Measurements from ENCODE around the gene RTN4IP1. TPM values are rescaled to one million over a fixed set of nuclear protein-coding genes. Genes with fewer than 3 reads are reported as not detected.

Gene RTN4IP1
- total and polyA plus RNA-seq, 2 of the 13 experiments (the other 11 are each of a cell fraction or from before 2014, with no cell fraction given), result 5.5 to 17.2 TPM

GRCh38 chr6:106629859-106630163 lies 513 bp upstream of the RTN4IP1 start (continued):
- no peak for TF ChIP-seq ZFP41 (CRISPR knock-in tag; IDR thresholded peaks at IDR 0.05; ENCODE audit: borderline replicate concordance)
- TF ChIP-seq, protein P1, sequence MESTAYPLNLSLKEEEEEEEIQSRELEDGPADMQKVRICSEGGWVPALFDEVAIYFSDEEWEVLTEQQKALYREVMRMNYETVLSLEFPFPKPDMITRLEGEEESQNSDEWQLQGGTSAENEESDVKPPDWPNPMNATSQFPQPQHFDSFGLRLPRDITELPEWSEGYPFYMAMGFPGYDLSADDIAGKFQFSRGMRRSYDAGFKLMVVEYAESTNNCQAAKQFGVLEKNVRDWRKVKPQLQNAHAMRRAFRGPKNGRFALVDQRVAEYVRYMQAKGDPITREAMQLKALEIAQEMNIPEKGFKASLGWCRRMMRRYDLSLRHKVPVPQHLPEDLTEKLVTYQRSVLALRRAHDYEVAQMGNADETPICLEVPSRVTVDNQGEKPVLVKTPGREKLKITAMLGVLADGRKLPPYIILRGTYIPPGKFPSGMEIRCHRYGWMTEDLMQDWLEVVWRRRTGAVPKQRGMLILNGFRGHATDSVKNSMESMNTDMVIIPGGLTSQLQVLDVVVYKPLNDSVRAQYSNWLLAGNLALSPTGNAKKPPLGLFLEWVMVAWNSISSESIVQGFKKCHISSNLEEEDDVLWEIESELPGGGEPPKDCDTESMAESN (CRISPR knock-in tag; conservative IDR thresholded peaks at IDR 0.05), result 0 out of 2 replicates have a peak, but pooled peaks have one; percentile 2
- no peak for TF ChIP-seq GPBP1L1 (CRISPR knock-in tag; IDR thresholded peaks at IDR 0.05)
- no peak for TF ChIP-seq ZEB1 (IDR thresholded peaks at IDR 0.05; ENCODE audit: insufficient replicate concordance, low read depth)
- TF ChIP-seq THYN1 (CRISPR knock-in tag; IDR thresholded peaks at IDR 0.05; ENCODE audit: borderline replicate concordance, low read depth), result no peak
- no peak for TF ChIP-seq NRL (CRISPR knock-in tag; IDR thresholded peaks at IDR 0.05; ENCODE audit: borderline replicate concordance)
- no peak for TF ChIP-seq TRIM24 (CRISPR knock-in tag; IDR thresholded peaks at IDR 0.05)
- no peak for TF ChIP-seq ADNP (CRISPR knock-in tag; IDR thresholded peaks at IDR 0.05)
- TF ChIP-seq KMT2B (CRISPR knock-in tag; IDR thresholded peaks at IDR 0.05), result no peak
- TF ChIP-seq PLRG1 (conservative IDR thresholded peaks at IDR 0.05), result no peak
- no peak for TF ChIP-seq HOXD1 (CRISPR knock-in tag; IDR thresholded peaks at IDR 0.05)
- TF ChIP-seq ZMYM3 (CRISPR knock-in tag; IDR thresholded peaks at IDR 0.05), result no peak
- no peak for TF ChIP-seq AGO1 (IDR thresholded peaks at IDR 0.05; ENCODE audit: low read depth, low read length, poor library complexity, severe bottlenecking)
- no peak for TF ChIP-seq ESRRA (CRISPR knock-in tag; IDR thresholded peaks at IDR 0.05; ENCODE audit: low read depth)
- no peak for TF ChIP-seq SSRP1 (CRISPR knock-in tag; IDR thresholded peaks at IDR 0.05)
- no peak for TF ChIP-seq ZNF790 (CRISPR knock-in tag; IDR thresholded peaks at IDR 0.05; ENCODE audit: borderline replicate concordance)
- no peak for TF ChIP-seq SOX5 (CRISPR knock-in tag; IDR thresholded peaks at IDR 0.05; ENCODE audit: borderline replicate concordance)
- 0 out of 2 replicates have a peak, but pooled peaks have one; percentile 14 for TF ChIP-seq MTERF4 (CRISPR knock-in tag; IDR thresholded peaks at IDR 0.05)
- TF ChIP-seq ASH2L (IDR thresholded peaks at IDR 0.05; ENCODE audit: insufficient read length, low read depth, low read length), result no peak
- no peak for TF ChIP-seq DBP (CRISPR knock-in tag; IDR thresholded peaks at IDR 0.05; ENCODE audit: not compliant biosample characterization)
- TF ChIP-seq ZNF816 (CRISPR knock-in tag; IDR thresholded peaks at IDR 0.05; ENCODE audit: borderline replicate concordance), result no peak
- no peak for TF ChIP-seq ATF7 (IDR thresholded peaks at IDR 0.05)
- no peak for TF ChIP-seq ATF7 (CRISPR knock-in tag; IDR thresholded peaks at IDR 0.05)
- no peak for TF ChIP-seq MYC (CRISPR knock-in tag; IDR thresholded peaks at IDR 0.05; ENCODE audit: borderline replicate concordance)
- TF ChIP-seq, protein P2, sequence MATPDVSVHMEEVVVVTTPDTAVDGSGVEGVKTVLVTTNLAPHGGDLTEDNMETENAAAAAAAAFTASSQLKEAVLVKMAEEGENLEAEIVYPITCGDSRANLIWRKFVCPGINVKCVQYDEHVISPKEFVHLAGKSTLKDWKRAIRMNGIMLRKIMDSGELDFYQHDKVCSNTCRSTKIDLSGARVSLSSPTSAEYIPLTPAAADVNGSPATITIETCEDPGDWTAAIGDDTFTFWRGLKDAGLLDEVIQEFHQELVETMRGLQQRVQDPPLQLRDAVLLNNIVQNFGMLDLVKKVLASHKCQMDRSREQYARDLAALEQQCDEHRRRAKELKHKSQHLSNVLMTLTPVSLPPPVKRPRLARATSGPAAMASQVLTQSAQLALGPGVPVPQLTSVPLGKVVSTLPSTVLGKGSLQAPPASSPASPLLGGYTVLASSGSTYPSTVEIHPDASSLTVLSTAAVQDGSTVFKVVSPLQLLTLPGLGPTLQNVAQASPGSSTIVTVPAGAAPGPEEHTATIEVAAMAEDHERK (CRISPR knock-in tag; IDR thresholded peaks at IDR 0.05; ENCODE audit: low read depth), result no peak
- TF ChIP-seq NCOA1 (CRISPR knock-in tag; IDR thresholded peaks at IDR 0.05), result no peak

Data from HepG2 (cell line).